GM21786 (cell line): ENCODE results near the gene RAB34.
A peak's percentile ranks its signal among the peaks of the same experiment; 100 is the strongest.

Source experiments
- ATAC-seq: cut with Tn5 transposase; IDR thresholded peaks from one replicate; pipeline ENCODE4 v1.9.1; 2021; ENCODE audit not compliant: unreplicated experiment

Gene RAB34

DNA sequence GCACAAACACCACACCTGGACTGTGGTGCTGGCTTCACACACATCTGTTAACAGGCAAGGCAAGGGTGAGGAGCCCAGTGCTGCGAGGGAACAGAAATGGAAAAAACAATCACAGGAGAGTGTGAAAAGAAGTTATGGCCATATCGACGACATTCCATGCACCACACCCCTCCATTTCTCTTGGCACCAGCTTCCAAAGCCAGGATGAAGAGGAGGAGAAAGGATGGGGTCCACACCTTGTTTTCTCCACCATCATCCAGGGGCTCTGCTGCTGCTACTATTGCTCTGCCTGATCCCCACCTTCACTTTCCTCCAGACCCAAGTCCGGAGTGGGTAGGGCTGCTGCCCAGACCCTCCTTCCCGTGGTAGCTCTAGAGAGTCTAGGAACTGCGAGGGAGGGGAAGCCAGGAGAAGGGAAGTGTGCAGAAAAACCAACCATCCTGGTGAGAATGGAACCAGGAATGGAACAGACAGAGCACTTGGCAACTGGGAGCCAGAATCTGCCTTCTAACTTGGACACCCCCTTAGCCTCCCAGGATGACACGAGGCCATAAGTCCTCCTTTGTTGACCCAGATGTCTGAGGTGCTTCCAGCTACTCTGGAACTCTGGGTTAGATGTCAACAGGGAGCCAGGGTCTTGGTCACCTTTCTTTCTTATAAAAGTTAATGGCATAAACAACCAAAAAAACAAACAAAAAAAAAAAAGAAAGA lies 4.8 kb downstream of the RAB34 start:
- no peak for ATAC-seq

DNA sequence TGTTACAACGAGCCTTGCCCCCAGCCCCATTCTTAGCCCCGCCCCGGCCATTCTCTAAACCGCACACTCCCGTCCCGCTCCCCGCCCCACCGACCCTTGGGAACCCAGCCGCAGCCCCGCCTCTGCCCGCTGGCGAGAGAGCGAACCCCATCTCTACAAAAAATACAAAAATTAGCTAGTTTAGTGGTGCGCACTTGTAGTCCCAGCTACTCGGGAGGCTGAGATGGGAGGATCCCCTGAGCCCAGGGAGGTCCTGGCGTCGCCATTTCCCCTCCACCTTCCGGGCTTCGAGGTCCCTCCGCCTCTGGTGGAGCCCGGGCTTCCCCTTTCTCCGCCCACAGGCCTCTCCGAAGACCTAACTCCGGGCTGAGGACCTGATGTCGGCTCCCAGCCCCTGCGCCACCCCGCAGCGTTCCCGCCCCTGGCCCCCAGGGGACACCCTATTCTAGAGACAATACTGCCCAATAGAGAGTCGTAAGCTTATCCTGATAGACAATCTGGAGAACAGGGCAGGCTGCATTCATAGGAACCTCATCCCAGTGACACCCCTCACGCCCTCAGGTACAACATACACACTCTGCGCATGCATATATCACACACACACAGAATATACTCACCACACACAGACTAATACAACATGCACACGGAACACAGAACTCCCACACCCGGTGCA lies 5.5 kb downstream of the RAB34 start:
- ATAC-seq = no peak

DNA sequence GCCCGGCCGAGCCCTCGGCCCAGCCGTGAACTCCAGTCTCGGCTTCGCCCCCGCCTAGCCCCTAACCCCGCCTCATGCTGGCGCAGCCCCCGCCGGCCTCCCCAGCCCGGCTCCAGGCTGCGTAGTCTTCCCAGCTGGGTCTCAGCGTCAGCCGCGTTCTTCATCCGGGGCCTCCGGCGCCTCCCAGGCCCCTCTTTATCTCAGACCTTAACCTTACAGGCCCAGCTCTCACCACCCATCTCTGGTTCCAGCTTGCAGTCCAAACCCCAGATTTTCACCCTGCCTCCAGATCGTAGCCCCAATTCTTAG lies 6.0 kb downstream of the RAB34 start, which contains the start of gene PROCA1:
TSS of gene PROCA1 (minus strand) at position 166 of the 309 bp plus-strand sequence. CDS start 228 bp downstream, outside the sequence.
- ATAC-seq = peak; percentile 28

DNA sequence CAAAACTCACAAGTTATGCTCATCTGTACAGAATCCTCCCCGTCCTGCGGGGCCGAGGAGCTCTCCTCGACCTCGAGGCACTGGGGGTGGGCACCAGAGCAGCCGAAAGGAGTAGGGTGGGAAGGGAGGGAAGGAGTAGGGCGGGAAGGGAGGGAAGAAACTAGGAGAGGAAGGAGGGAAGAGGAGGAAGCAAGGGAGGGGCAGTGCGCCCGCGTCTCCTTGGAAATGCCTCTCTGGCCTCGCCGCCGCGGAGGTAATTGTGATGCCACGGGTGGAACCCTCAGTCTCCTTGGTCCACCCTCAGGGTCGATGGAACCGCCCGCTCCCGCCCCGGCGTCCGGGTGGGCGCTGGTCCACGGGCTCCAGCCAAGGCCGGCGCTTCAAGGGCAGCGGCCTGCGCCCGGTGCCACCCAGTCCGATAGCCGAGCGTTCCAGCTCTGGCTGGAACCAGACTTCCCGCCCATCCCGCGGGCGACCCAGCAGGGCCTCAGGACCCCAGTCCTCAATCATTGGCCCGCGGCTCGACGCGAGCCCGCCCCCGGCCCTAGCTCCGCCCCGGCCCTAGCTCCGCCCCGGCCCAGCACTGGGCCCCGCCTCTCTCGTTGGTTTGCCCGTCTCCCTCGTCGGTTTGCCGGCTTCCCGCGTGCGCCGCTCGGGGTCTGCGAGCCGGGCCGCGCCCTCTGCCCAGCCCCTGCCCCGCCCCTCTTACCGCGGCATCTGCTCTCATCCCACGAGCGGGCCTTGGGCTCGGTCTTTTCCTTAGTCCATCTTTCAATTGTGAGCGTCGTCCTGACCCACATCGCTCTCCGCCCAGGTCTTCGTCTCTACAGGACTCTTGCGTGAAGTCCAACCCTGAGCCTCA lies 6.6 kb downstream of the RAB34 start:
- peak; percentile 88 for ATAC-seq

DNA sequence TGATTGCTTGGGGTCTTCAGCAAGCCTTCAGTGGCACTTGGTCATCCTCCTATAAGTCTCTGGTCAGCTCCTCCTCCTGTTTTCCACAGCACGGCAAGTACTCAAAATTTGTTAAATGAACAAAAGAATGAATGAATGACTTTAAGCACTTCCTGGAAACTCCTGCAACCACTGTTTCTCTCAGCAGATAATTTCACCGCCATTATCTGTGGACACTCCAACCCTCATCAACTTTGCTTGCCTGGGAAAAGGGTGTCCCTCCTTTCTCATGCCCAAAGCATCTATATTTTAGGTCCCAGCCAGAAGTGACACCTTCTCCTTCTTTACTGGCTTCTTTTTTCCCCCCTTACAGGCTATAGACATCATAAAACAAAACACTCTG lies 10.3 kb downstream of the RAB34 start:
- no peak for ATAC-seq

DNA sequence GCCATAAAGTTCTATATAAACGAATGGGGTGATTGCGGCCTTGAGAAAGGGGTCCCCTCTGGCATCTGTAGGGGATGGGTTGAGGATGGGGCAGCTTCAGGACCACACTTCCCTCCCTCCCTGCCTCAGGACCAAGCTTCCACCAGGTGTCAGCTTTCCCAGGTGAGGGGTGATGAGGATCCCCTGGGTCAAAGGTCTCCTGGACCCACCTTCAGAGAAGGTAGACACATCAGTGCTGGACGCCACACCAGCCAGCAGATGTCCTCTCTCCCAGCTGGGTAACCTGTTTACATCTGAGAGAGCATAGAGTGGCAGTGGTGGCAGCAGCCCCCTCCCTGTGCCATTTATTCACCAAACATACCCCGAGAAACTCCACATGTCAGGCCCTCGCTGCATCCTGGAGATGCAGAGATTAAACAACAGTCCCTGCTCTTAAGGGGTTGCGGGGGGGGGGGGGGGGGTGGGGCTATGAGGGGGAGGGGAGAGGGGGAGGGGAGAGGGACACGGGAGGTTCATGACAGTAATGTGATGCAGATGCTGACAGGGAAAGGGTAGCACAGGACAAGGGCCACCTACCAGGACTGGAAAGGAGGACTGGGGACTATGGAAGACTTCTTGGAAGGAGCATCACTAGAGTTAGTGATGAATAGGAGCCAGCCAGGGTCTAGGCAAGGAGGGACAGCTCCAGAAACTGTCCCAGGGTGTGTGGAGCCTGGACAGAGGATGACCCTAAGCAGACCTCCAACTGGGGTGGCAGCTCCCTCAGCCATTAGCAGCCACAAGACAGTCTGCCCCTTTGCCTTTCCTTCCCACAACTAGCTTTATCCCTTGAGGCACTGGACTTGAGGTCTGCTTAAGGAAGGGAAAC lies 11.0 kb downstream of the RAB34 start:
- ATAC-seq = no peak

DNA sequence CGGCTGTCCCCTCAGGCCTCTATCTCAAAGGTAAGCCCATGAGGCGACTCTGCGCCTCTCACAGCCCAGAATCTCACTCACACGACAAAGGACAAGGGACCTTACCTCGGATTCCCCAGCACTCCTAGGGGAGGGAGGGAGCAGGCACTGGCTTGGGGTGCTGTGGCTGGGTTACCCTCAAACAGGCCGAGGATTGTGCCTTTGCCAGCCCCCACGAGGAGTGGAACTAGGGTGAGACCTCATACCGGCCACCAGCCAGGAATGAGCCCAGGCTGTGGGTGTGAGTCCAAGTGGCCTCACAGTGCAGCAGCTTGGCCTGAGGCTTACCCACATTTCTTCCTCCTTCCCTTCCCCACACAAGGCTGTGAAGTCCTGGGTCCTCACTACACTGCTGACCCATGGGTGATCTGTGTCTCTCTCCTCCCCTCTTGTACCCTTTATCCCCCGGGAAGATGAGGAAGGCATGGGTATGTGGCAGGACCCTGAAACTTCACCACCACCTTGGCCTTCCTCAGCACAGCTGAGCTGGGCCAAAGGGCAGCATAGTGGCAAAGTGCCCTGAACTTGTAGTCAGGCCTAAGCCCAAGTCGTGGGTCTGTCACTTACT lies 11.8 kb downstream of the RAB34 start:
- ATAC-seq = no peak

DNA sequence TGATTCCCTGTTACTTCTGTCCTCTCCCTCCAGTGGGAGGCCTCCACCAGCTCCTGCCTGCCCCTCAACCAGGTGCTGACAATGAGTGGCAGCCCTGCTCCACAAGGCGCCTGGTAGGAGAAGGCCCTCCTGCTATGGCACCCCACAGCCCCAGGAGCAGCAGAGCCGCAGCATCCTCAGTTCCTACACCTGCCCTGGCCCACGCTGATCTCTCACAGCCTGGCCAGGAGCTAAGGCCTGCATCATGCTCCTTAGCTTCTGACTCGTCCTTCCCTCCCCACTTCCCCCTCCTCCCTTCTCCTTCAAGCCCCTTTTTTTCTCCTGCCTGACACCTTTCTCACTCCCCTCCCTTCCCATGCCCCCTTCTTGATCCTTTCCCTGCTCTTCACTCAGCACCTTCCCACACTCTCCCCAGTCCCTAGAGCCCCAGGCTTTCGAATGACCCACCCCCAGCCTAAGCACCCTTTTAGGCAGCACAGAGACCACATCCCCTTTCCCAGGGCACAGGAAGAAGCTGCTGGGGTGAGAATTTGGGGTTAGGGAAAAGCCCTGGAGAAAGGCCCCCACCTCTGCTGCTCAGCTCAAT lies 12.5 kb downstream of the RAB34 start:
- ATAC-seq = no peak

DNA sequence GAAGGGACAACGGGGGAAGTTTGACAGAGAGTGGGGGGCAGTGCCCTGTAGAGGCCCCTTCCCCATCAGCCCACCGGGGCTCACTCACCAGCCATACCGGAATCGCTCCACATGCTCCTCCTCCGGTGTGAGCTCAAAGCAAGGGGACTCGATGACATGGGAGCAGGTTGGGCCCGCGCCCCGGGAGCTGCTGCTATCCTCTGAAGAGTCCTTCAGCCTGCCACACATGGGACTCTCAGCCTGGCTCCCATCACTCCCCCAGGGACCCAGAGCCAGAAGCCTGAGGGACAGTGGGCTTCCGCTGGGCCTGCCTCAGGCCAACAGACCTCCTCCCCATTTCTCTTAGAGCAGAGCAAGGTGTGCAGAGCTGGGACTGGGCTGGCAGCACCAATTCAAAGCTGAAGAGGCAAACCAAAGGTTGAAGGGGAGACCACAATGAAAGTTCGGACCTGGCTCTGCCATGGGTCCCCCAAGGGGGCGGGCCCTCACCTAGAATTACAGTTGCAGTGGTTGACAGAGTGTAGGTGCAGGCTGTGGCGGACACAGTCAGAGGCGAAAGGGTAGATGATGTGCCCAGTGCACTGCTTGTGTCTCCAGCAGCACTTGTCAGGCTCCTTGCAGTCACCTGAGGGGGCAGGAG lies 13.3 kb downstream of the RAB34 start:
- ATAC-seq = no peak

DNA sequence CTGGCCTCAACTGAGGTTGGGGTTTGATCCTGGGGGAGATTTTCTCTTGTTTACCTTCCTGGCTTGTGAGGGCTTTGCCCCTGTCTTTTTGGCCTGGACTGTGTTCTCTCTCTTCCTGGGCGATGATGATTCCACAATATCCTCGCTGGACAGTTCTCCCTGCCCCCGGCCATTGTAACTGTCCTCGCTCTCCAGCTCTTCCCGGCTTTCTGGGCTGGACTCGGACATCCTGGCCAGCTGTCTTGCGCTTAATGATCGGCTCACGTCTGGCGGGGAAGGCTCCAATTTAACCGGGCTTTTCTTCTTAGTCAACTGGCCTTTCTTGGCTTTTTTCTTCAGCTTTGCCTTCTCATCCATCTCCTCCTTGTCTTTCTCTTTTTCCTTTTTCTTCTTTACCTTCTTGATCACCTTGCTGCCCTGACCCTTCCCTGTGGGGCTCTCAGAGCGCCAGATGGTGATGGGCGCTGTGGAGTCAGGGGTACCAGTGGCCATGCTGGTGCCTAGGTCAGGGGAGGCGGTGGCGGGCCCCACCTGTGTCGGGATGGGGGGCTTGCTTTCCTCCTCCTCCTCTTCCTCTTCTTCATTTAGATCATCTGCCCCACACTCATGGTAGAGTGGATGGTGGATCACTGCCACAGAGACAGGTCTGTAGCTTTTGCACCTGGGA lies 14.0 kb downstream of the RAB34 start:
- ATAC-seq = no peak

DNA sequence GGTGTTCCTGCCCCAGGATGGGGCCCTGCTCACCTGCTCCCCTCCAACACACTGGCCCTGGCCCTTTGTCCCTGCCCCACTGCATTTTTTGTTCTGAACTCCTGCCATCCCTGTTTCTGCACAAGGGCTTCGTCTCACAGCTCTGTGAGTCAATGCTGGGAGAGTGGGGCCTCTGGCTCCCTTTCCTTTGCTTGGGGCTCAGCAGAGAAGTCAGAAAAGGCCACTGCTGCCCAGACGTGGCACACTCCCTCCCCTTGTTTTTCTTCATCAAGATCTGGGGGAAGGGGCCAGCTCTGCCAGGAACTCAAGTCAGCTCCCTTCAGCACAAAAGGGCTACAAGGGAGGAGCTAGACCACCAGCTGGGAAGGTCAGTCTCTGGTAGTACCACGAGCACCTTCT lies 14.9 kb downstream of the RAB34 start:
- ATAC-seq = no peak

DNA sequence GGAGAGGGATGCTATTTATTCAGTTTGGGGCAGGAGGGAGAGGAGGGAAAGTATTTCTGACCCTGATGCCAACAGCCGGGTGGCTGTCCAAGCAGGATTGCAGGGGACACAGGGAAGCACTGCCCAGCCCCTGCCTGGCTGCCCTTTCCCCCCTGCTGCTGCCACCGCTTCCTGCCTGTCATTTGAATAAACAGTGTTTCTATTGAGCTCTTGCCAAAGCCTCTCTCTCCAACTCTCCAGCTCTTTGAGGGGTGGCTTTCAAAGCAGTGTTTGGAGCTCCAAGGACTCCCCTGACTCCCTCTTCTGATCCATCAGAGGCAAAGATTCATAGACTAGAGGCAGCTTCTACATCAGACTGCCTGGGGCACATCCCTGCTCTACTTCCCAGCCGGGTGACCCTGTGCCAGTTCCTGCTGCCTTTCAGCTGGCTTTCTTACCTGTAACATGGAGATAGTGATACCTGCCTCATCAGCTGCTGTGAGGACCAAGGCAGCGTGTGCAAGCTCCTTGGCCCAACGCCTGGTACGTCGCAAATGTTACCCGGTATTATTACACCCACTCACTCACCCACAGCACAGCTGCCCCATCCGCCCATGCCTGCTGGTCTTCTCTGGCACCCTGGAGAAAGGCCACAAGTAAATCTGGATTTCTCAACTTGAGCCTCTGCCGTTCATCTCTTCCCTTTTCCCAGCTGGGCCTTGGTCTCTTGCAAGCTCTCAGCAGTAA lies 15.5 kb downstream of the RAB34 start:
- ATAC-seq = no peak

DNA sequence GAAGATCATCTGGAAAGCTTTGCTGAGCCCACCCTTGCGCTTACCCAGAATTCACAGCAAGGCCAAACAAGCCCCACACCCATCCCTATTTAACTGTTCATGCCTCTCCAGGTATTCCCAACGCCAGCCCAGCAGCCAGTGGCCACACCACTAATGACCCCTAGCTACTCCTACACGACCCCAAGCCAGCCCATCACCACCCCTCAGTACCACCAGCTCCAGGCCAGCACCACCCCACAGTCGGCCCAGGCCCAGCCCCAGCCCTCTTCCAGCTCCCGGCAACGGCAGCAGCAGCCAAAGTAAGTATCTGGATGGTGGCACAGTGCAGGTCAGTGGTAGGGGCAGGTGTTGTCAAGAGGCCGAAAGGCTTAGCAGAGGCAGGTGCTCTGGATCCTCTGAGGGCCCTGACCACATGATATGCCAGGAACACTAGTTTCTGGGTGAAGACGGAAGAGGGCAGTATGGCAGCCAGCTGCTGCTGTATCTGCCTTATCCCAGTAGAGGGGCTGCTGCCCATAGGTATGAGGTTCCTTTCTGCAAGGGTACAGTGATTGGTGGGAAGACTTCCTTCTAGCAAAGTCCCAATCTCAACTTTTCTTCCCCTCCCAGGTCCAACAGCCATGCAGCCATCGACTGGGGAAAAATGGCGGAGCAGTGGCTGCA lies 16.7 kb downstream of the RAB34 start:
- ATAC-seq = no peak

DNA sequence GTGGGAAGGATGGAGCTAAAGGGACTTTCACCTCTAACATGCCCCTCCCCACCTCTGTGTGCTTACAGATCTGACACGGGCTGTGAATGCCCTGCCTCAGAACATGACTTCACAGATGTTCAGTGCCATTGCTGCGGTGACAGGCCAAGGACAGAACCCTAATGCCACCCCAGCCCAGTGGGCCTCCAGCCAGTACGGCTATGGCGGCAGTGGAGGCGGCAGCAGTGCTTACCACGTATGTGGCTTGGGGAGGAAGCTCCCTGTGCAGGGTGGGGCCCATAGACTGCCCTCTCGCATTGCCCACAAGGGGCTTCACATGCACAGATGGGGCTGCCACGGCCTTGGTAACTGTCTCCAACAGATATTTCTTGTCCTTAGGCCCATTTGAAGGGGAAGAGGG lies 17.4 kb downstream of the RAB34 start:
- ATAC-seq = no peak

DNA sequence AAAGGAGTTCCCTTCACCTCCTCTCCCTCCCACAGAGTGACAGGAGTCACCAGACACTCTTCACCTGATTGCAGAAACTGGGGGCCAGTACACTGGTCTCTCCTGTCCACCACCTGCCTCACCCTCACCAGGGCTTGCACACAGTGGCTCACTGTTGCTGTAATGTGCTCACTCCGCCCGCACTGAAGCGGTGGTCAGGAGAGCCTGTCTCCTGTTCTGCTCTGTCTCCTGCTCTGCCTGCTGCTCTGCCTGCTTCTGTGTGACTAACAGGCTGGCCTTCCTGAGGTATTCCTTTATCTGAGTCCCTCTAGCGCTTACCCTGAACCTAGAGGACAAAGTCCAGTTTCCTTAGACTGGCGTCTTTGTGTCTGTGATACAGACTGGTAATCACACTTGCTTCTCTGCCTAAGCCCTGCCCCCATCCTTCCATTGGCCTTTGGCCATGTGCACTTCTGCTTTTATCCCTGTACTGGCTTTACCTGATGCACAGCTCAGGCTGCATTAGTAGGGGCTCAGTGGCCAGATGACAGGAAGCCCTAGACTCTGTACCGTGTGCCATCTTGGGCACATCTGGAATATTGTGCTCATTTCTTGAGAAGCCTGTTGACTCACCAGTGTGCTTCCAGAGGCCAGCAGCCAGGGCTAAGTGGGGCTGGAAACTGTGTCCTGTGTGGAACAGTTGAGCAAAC lies 19.3 kb downstream of the RAB34 start:
- no peak for ATAC-seq

DNA sequence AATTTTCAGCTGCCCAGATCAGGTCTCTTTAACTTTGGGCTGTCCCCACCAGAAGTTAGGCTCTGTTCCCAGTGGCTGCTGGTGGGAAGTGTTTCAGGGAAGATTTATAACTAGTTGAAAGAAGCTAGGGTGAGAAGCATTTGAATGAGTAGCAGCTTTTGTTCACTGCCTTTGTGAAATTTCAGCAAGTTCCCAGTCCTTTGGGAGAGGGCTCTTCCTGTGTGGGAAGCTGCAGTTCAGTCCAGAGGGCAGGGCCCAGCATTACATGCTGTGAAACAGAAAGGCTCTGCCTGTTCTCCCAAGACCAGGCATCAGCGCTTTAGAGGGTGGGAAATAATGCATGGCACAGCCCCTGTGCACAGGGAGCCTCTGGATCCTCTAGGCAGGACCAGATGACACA lies 23.8 kb downstream of the RAB34 start:
- ATAC-seq = no peak

DNA sequence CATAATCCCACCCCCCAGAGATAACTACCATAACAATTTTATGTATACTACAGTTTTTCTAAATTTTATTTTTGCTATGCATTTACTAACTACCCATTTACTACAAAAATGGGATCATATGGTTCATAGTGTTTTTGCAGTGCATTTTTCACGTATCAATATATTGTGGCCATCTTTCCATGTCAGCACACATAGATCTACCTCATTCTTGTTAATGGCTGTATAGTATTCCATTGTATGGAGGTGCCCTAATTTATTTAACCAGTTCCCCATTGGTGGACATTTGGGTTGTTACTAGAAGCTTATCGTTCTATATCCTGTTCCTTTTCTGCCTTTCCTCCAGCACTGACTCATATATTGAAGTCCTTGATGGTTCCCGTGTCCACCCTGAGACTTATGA lies 28.7 kb downstream of the RAB34 start:
- no peak for ATAC-seq
